ENCODE results near the gene CPPED1.

GRCh38 chr16:12637002-12637401 is 166.7 kb downstream of the CPPED1 start:
- TF ChIP-seq JUND (IDR thresholded peaks at IDR 0.05) (no peak), GABPA (IDR thresholded peaks at IDR 0.05 in 1 of 2, conservative IDR thresholded peaks at IDR 0.05 in 1 of 2) (no peak)
